ENCODE results near the gene LZTS3.
A peak's percentile ranks its signal among the peaks of the same experiment; 100 is the strongest.
"Not testable (repeated sequence)": the region's sequence is repeated elsewhere in the genome, so short reads cannot be mapped to it uniquely, and the experiment has no call there.

Gene LZTS3

DNA sequence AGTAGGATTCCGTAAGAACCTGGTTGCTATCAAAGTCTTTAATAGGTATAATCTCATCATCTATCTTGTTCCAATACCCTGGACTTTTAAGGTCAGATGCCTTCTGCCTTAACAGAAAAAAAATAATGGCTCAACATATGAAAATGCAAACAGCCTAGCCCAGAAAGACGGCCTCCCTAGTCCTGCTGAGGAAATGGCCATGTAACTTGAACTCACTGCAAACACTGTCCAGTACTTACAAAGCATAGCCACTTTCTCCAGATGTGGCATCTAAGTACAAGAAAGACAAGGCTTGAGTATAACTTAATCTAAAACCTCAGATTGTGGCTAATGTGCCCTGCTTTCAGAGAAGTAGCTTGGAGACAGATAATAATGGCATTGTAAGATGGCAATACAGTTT is 40.2 kb downstream of the LZTS3 start:
- no peak for DNase-seq (ENCODE audit: low read depth in 1 of 2, low spot score in 1 of 2)
- no peak for TF ChIP-seq JUND (IDR thresholded peaks at IDR 0.05; ENCODE audit: low read depth)
- in situ Hi-C loops (cut with HindIII; ENCODE audit: low pct_unique_long_range_greater_than_20kb, low sequenced_read_pairs), result no loop called here

DNA sequence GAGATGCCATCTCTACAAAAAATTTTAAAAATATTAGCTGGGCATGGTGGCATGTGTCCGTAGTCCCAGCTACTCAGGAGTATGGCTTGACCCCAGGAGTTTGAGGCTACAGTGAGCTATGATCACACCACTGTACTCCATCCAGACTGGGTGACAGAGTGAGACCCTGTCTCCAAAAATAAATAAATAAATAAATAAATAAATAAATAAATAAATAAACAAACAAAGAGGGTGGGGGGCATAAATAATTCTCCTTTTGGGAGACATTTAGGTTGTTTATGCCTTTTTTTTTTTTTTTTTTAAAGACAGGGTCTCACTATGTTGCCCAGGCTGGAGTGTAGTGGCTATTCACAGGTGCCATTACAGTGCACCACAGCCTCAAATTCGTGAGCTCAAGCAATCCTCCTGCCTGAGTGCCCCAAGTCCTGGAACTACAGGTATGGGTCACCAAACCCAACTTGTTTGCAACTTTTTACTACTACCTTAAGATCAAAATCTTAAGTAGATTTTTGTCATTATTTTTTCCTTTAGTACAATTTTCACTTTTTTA is 43.2 kb downstream of the LZTS3 start:
- DNase-seq (ENCODE audit: low read depth in 1 of 2, low spot score in 1 of 2), result no peak
- no peak for TF ChIP-seq JUND (IDR thresholded peaks at IDR 0.05; ENCODE audit: low read depth)
- in situ Hi-C loops (cut with HindIII; ENCODE audit: low pct_unique_long_range_greater_than_20kb, low sequenced_read_pairs), result no loop called here

- TF ChIP-seq JUND (IDR thresholded peaks at IDR 0.05; ENCODE audit: low read depth), result no peak
- no peak for DNase-seq (ENCODE audit: low read depth in 1 of 2, low spot score in 1 of 2)
- in situ Hi-C loops (cut with HindIII; ENCODE audit: low pct_unique_long_range_greater_than_20kb, low sequenced_read_pairs), result no loop called here
Observed at GRCh38 chr20:3129094-3129493, 44.3 kb downstream of the LZTS3 start.

GRCh38 chr20:3128275-3128984 is 44.9 kb downstream of the LZTS3 start:
- no peak for TF ChIP-seq JUND (IDR thresholded peaks at IDR 0.05; ENCODE audit: low read depth)
- DNase-seq (ENCODE audit: low read depth in 1 of 2, low spot score in 1 of 2), result no peak
- in situ Hi-C loops (cut with HindIII; ENCODE audit: low pct_unique_long_range_greater_than_20kb, low sequenced_read_pairs), result no loop called here

DNA sequence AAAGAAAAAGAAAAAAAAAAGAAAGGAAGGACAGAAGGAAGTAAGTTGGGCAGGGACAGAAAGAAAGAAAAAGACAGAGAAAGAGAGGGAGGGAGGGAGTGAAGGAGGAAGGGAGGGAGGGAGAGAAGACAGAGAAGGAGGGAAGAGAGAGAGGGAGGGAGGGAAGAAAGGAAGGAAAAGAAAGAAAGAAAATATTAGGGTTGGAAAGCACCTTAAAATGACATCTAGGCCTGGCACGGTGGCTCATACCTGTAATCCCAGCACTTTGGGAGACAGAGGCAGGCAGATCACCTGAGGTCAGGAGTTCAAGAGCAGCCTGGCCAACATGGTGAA is 46.9 kb downstream of the LZTS3 start:
- in situ Hi-C loops (cut with HindIII; ENCODE audit: low pct_unique_long_range_greater_than_20kb, low sequenced_read_pairs), result no loop called here
- DNase-seq (ENCODE audit: low read depth in 1 of 2, low spot score in 1 of 2), result no peak

GRCh38 chr20:3125776-3126526 is 47.4 kb downstream of the LZTS3 start:
- in situ Hi-C loops (cut with HindIII; ENCODE audit: low pct_unique_long_range_greater_than_20kb, low sequenced_read_pairs); DNase-seq (ENCODE audit: low read depth in 1 of 2, low spot score in 1 of 2): not testable (repeated sequence)

More for the DNA sequence above, 46.9 kb downstream of the LZTS3 start:
- no peak for TF ChIP-seq JUND (IDR thresholded peaks at IDR 0.05; ENCODE audit: low read depth)

- DNase-seq (ENCODE audit: low read depth in 1 of 2, low spot score in 1 of 2); in situ Hi-C loops (cut with HindIII; ENCODE audit: low pct_unique_long_range_greater_than_20kb, low sequenced_read_pairs): not testable (repeated sequence)
Observed at GRCh38 chr20:3124773-3125560, 48.4 kb downstream of the LZTS3 start.

DNA sequence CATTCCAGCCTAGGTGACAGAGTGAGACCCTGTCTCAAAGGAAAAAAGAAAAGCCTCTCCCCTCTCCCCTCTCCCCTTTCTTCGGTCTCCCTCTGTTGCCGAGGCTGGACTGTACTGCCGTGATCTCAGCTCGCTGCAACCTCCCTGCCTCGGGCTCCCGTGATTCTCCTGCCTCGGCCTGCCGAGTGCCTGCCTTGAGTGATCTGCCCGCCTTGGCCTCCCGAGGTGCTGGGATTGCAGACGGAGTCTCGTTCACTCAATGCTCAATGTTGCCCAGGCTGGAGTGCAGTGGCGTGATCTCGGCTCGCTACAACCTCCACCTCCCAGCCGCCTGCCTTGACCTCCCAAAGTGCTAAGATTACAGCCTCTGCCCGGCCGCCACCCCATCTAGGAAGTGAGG is 49.2 kb downstream of the LZTS3 start:
- DNase-seq (ENCODE audit: low read depth in 1 of 2, low spot score in 1 of 2); in situ Hi-C loops (cut with HindIII; ENCODE audit: low pct_unique_long_range_greater_than_20kb, low sequenced_read_pairs): not testable (repeated sequence)

GRCh38 chr20:3123542-3123941 is 49.8 kb downstream of the LZTS3 start:
- in situ Hi-C loops (cut with HindIII; ENCODE audit: low pct_unique_long_range_greater_than_20kb, low sequenced_read_pairs), result no loop called here
- no peak for DNase-seq (ENCODE audit: low read depth in 1 of 2, low spot score in 1 of 2)
- TF ChIP-seq JUND (IDR thresholded peaks at IDR 0.05; ENCODE audit: low read depth), result no peak

- TF ChIP-seq JUND (IDR thresholded peaks at IDR 0.05; ENCODE audit: low read depth), result no peak
- DNase-seq (ENCODE audit: low read depth in 1 of 2, low spot score in 1 of 2), result no peak
- in situ Hi-C loops (cut with HindIII; ENCODE audit: low pct_unique_long_range_greater_than_20kb, low sequenced_read_pairs), result no loop called here
Observed at GRCh38 chr20:3121955-3122610, 51.3 kb downstream of the LZTS3 start.

DNA sequence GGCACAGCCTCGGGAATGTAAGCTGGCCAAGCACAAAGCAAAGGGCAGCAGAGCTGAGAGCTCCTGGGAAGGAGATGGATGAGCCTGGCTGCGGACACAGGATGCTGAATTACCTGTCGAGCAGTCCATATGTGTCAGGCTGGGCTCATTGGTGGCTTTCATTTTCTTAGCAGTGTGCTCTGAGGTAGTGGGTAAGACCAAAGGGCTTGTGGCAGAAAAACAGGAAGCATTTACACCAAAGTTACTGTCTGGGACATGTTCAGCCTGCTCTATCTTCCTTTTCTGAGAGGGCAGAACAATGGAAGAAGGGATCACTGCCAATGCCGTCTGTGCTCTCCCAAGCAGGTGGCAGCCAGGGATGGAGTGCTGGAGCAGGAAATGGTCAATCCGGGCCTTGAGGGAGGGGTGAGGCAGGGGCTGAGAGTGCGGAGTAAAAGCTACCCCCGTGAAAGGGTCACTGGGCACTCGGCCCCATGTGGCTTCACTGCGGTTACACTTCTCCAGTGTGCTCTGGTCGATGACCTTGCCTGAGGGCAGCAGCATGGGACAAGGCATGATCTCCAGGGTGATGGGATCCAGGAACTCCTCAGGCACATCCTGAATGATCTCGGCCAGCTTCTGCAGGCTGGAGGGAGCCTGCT is 52.0 kb downstream of the LZTS3 start:
- in situ Hi-C loops (cut with HindIII; ENCODE audit: low pct_unique_long_range_greater_than_20kb, low sequenced_read_pairs), result no loop called here
- no peak for DNase-seq (ENCODE audit: low read depth in 1 of 2, low spot score in 1 of 2)
- no peak for TF ChIP-seq JUND (IDR thresholded peaks at IDR 0.05; ENCODE audit: low read depth)

- no peak for TF ChIP-seq JUND (IDR thresholded peaks at IDR 0.05; ENCODE audit: low read depth)
- no peak for DNase-seq (ENCODE audit: low read depth in 1 of 2, low spot score in 1 of 2)
- in situ Hi-C loops (cut with HindIII; ENCODE audit: low pct_unique_long_range_greater_than_20kb, low sequenced_read_pairs), result no loop called here
Observed at GRCh38 chr20:3119044-3119443, 54.3 kb downstream of the LZTS3 start.

DNA sequence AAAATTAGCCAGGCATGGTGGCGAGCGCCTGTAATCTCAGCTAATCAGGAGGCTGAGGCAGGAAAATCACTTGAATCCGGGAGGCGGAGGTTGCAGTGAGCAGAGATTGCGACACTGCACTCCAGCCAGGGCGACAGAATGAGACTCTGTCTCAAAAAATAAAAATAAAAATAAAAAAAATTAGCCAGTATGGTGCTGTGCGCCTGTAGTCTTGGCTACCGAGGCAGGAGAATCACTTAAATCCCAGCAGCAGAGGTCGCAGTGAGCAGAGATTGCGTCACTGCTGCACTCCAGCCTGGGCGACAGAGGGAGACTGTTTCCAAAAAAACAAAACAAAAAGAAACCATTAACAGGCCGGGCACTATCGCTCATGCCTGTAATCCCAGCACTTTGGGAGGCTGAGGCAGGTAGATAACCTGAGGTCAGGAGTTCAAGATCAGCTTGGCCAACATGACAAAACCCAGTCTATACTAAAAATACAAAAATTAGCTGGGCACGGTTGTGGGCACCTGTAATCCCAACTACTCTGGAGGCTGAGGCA is 55.4 kb downstream of the LZTS3 start:
- in situ Hi-C loops (cut with HindIII; ENCODE audit: low pct_unique_long_range_greater_than_20kb, low sequenced_read_pairs), result not testable (repeated sequence)
- peak; percentile 53 to 87 for DNase-seq (ENCODE audit: low read depth in 1 of 2, low spot score in 1 of 2)

Measured in T47D (cell line).